Neural cell (in vitro differentiated cells): ENCODE measurements around the gene TMEM205.

Source experiments
- CTCF ChIP-seq: fragments of 450-650 bp; IDR thresholded peaks from 2 replicates; pipeline ENCODE4 v1.5.1; 2014; ENCODE audit warnings: antibody characterized with exemption, mild to moderate bottlenecking, moderate library complexity; ENCODE audit not compliant: poor library complexity, severe bottlenecking
- EP300 ChIP-seq: fragments of 450-650 bp; conservative IDR thresholded peaks from 2 replicates; pipeline ENCODE4 v1.6.1; 2014; ENCODE audit warnings: antibody characterized with exemption, mild to moderate bottlenecking, moderate library complexity; ENCODE audit not compliant: poor library complexity, severe bottlenecking
- EZH2 ChIP-seq: fragments of 200-600, 300-800 bp; shearing (Covaris generic), sonication (generic); IDR thresholded peaks from 2 replicates; pipeline ENCODE4 v1.6.1; 2014; ENCODE audit warnings: antibody characterized with exemption, low read length, borderline replicate concordance, mild to moderate bottlenecking; ENCODE audit not compliant: insufficient read depth, poor library complexity, severe bottlenecking
- POLR2AphosphoS5 ChIP-seq: IDR thresholded peaks from 2 replicates; pipeline ENCODE4 v1.6.1; 2012
- RAD21 ChIP-seq: fragments of 450-650 bp; conservative IDR thresholded peaks from 2 replicates; pipeline ENCODE4 v1.6.1; 2014; ENCODE audit warnings: antibody characterized with exemption, mild to moderate bottlenecking, moderate library complexity
- REST ChIP-seq: IDR thresholded peaks from 2 replicates; pipeline ENCODE4 v1.6.1; 2012; ENCODE audit warnings: borderline replicate concordance
- TAF1 ChIP-seq: IDR thresholded peaks from 2 replicates; pipeline ENCODE4 v1.6.1; 2012; ENCODE audit warnings: low read depth

DNA sequence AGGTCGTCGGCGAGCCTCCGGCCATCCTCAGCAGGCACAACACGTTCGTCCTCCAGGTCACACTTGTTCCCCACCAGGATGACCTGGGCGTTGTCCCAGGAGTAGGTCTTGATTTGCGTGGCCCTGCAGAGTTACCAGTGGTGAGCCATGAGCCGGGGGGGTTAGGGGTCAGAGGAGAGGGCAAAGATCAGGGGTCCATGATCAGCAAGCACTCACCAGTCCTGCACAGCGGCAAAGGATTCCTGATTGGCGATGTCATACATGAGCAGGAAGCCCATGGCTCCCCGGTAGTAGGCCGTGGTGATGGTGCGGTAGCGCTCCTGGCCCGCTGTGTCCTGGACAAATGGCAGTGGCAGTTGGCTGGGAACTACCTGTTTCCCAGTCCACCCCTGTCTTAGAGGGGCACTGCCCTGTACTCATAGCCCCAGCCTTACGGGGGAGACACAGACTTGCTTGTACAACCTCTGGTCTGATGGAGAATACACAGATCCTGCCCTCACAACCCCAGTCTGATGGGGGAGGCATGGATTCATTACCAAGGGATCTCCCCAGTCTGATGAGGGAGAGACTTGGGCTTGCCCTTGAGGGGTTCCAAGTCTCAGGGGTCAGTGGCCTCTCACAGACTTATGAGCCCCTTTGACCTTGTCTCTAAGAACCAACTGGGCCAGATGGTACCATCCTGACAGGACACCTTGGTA lies 10.5 kb downstream of the TMEM205 start:
- TF ChIP-seq CTCF (no peak), EZH2 (no peak), REST (no peak), POLR2AphosphoS5 (no peak), TAF1 (no peak), RAD21 (no peak), EP300 (no peak)
